Fibroblast of upper back skin (primary cell): Measurements from ENCODE around the gene ST3GAL3.
"Not testable (repeated sequence)": the region's sequence is repeated elsewhere in the genome, so short reads cannot be mapped to it uniquely, and the experiment has no call there.

ENCODE experiments used
- DNase-seq: peaks from one replicate; pipeline ENCODE4 v3.0.0-alpha.2; 2013

ST3GAL3 gene

DNA sequence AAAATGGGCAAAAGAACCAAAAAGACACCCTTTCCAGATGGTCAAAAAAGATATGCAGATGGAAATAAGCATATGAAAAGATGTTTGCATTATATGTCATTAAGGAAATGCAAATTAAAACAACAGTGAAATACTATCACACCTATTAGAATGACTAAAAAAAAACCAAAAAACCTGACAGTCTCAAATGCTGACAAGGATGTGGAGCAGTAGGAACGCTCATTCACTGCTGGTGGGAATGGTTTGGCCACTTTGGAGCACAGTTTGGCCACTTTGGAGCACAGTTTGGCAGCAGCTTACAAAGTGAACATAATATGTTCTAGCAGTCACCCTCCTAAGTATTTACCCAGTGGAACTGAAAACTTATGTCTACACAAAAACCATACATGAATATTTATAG, 121.2 kb downstream of the ST3GAL3 start:
- DNase-seq = no peak

GRCh38 chr1:43830802-43831201, 123.5 kb downstream of the ST3GAL3 start:
- DNase-seq = no peak

DNA sequence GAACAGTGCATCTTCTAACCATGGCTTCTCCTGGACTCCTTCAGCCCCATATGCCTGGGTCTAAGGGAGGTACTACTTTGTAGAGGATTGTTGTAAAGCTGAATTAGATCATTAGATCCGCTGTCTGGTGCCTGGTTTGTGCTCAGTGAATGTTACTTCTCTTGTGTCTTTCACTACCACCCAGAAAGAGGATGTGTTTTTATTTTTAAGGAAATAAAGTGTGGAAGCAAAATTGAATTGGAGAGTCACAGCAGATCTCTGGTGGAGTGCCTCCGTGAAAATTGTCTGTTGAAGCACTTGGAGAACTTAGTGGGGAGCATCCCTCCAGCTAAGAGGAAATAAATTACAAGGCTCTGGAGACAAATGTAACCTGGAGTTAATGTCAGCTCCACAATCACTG, 124.5 kb downstream of the ST3GAL3 start:
- DNase-seq = no peak

DNA sequence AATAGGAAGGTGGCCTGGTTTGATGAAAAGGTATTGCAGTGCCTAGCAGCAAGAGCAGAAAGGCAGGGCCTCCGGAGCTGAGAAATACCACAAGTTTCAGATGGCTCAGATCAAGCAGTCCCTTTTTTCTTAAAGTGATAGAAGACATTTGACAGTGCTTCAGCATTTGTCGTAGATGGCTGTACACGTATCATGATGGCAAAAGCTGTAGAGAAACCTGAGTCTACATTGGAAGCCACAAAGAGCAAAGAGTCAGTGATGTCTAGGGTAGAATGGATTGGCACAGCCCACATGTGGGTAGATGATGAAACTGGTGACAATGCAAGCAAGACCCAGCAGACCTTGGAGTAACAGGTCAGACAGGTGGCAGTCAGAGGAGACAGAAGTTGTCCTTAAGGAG, 124.9 kb downstream of the ST3GAL3 start:
- DNase-seq = no peak

DNA sequence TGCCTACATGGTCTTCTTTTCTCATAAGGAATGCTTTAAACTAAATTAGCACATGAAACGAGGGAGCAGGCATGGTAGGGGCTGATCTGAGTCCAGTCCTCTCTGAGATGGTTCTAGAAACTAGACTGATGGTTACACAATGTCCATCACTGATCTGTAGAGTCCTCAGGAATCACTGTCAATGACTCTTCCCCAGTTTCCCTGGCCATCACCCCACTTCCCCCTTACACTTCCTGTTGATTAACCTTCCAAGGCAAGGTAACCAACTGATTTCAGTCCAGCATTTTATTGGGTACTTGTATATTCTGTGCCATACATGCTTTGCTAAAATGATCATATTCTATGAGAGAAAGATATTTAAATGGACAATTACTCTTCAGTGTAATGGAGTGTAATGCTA, 125.7 kb downstream of the ST3GAL3 start:
- no peak for DNase-seq

DNA sequence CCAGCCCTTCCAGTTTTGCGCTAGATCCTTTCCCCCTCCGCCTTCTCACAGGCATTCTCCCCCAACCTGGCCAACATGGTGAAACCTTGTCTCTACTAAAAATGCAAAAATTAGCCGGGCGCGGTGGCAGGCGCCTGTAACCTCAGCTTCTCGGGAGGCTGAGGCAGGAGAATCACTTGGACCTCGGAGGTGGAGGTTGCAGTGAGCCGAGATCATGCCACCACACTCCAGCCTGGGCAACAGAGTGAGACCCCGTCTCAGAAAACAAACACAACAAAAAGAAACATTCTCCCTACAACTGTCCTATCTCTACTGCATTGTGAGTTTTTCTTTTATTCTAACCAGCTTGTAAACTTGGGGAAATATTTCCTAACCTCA, 126.6 kb downstream of the ST3GAL3 start:
- DNase-seq = not testable (repeated sequence)

- DNase-seq = peak; percentile 69
These were observed 127.1 kb downstream of the ST3GAL3 start for GRCh38 chr1:43834280-43835081.

- peak; percentile 86 for DNase-seq
These were observed 128.0 kb downstream of the ST3GAL3 start for GRCh38 chr1:43835082-43836021.

DNA sequence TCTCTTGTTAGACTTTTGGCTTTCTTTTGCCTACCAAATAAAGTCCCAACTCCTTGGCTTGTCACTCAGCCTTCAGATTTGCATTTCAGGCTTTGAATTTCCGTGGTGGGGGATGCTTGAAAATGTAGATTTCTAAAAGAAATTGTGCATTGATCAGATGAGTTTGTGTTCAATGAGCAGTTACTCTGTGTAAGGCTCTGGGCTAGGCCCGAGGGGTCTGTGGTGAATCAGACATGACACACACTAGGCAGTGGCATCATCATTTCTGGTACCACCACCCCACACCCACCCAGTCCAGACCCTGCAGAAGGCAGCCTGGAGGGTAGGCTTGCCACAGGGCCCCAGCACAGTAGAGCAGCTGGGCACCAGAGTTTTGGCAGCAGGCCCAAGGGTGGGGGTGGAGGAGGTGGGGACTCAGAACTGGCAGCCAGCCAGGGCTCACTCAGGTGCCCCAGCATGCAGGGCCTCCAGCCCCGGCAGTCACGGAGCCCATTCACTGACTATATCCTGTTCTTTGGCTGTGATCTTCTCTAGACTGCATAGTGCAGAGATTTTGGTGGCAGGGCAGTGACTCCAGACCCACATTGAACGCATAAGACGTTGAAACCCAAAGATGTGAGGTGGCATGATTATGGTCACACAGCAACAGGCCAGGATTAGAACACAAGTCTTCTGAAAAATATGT, 129.1 kb downstream of the ST3GAL3 start:
- peak; percentile 19 for DNase-seq

DNA sequence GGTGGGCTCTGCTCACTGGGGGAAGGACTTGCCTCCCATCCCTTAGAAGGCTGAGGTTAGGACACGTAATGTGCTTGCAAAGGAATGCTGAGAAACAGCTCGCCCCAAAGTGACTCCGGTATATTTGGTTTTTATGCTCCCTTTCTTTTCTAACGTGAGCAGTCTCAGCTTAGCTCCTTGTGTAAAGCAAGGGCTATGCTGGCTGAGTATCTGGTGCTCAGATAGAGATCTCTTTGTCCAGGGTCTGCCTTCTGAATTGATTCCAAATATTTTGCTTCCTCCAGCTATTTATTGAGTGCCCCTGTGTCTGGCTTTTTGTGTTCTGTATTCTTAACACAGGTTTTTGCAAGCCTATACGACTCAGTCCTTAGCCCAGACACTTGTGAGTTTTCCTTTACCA, 131.7 kb downstream of the ST3GAL3 start:
- no peak for DNase-seq

GRCh38 chr1:43841321-43842174, 134.2 kb downstream of the ST3GAL3 start:
- no peak for DNase-seq

GRCh38 chr1:43842175-43842498, 134.8 kb downstream of the ST3GAL3 start:
- DNase-seq = no peak

DNA sequence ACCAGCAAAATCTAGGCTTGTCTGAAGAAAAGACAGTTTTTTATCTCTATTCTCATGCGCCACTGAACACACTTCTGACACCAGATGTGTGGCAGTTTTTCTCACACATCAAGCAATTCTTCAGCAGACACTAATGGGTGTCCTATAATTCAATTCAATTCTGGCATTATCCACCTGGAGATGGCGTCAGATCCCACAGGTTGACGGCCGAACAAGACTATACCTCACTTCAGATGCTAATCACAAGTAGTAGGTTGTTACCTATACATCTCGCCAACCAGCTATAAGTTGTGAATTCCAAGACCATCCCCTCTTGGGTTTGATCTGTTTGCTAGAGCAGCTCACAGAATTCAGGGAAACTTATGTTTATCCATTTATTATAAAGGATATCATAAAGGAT, 136.3 kb downstream of the ST3GAL3 start:
- DNase-seq = no peak

- no peak for DNase-seq
These were observed 136.8 kb downstream of the ST3GAL3 start for GRCh38 chr1:43844114-43844513.

- DNase-seq = no peak
These were observed 140.0 kb downstream of the ST3GAL3 start for GRCh38 chr1:43847290-43847689.

- no peak for DNase-seq
These were observed 140.5 kb downstream of the ST3GAL3 start for GRCh38 chr1:43847882-43848281.

DNA sequence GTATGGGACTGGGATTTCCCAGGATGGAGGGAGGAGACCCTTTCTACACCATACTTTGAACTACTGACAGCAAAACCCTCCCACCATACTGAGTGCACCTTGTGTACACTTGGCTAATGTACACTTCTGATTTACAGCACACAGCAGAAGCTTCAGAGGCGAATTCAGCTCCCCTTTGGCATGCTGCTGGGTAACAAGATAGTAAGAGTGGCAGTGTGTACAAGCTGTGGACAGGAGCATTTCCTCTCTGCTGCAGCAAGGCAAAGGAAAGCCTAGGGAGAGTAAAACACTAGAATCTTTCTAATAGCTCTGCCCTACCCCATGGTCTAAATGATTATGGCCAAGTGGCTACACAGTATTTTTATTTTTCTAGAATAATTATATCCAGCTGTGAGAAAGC, 142.3 kb downstream of the ST3GAL3 start:
- no peak for DNase-seq

GRCh38 chr1:43850591-43851233, 143.4 kb downstream of the ST3GAL3 start:
- no peak for DNase-seq

DNA sequence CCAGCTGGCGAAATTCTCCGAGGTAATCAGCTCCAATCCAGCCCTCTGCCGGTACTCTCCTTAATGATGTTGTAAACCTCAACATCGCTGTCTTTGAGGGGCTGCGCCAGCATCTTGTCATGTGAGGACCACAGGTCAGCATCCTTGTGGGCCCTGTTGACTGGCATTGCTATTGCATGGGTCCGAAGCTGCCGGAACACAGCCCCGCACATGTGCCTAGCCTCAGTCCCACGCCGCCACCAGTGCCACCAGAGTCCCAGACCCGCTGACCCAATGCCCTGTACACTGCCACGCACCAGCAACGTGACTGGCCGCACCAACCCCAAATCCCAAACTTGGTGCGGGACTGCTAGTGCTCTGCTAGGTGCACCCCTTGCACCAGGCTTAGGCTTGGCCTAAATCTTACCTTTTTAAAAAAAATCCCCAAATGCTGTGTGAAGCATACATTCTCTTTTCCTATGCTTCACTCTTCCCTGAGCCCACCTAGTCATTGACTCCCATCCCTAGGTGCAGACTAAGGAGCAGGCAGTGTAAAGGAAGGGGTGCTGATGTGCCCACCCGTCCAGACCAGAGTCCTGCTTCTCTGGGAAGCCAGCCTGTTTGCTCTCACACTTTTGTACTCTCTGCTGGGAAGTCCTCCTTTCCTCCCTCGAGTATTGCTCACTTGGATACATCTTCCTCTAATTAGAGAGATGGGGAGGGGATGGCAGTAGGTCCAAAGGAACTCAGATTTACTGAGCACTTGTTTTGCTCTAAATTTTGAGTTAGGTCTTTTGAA, 144.4 kb downstream of the ST3GAL3 start:
- no peak for DNase-seq

DNA sequence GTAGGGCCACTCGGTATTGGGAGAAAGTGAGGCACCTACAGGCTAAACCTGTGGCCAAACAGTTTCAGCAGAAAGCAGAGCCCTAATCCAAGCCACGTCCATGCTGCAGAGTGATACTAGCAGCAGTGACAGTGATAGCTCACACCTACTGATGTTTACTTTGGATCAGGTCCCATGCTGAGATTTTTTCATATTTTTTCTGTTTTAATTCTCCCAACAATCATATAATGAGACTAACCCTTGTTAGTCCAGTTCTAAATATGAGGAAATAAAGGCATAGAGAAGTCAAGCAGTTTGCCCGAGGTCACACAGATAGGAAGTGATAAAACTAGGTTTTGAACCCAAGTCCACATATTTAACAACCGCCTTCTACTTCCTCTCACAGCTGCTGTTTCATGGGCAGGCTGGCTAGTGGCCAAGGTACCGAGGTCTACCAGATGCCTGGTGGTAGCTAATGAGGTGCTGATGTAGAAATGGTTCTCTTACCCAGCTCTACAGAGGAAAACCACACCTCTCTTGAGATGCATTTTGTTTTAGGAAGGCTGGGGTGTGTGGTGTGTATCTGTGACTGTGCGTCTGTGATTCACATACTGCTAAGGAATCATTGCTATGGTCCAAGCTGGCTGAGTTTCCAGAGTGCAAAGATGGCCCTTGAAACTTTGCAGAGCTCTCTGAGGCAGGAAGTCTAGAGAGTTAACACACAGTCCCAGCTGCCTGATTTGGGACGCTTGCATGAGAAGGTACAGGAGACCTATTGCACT, 146.0 kb downstream of the ST3GAL3 start:
- DNase-seq = peak; percentile 89
